ENCODE measurements around the gene PLXNA2.

PLXNA2 gene

DNA sequence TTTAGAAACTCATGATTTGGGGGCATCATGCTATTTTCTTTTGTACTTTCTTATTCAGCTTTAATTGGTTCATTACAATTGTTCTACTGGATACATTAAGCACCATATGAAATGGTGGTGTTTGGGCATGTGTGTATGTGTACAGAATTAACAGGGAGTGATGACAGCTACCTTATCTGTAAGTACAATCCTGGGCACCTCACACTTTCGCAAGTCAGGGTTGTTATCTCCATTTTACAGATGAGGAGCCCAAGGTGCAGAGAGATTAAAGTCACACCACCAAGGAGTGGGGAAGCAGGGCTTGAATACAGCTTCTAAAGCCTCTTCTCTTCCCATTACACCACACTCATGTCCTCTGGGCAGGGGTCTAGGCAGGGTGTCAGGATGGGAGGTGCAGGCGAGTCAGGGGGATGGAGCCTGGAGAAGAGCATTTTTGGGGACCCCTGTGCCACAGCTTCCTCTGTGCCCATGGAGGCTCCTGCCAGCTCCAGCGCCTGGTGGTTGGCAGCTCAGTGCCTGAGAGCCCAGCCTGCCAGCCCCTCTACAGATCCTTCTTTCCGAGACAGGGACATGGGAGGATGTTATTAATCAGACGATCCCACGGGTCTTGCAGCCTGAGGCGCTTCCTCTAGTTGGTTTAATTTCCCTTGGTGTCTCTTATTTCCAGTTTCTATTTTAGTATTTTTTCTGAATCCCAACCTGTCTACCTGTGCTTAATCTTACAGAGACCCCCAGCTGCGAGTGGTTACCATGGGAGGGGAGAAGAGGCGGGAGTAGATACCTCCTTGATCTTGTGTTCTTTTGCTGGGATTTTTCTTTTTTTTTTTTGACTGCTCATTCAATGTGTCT, 207.0 kb downstream of the PLXNA2 start:
- Histone ChIP-seq H2AFZ (ENCODE audit: low read length) (no peak overlapping the region), H3K36me3 (replicated peaks in 1 of 2; ENCODE audit: control insufficient read depth in 2 of 2, insufficient read depth in 2 of 2, low read length in 2 of 2) (no peaks in the 10 kb centered on the region), H3K4me2 (ENCODE audit: insufficient read depth, low read length, poor library complexity, severe bottlenecking) (no peak overlapping the region), H2BK120ac (ENCODE audit: low read depth, low read length) (no peak overlapping the region), H3K79me1 (ENCODE audit: low read depth, low read length) (no peaks in the 10 kb centered on the region), H4K91ac (ENCODE audit: low read depth, low read length, poor library complexity) (no peak overlapping the region), H2BK12ac (ENCODE audit: low read length) (no peak overlapping the region), H3K14ac (ENCODE audit: low read length) (no peak overlapping the region), H3K4me1 (ENCODE audit: control insufficient read depth in 2 of 2, insufficient read depth in 1 of 2, low read depth in 1 of 2, low read length in 2 of 2) (peaks cover 0 to 7% of the 10 kb centered on the region in 2 donors), H3K27me3 (ENCODE audit: control insufficient read depth in 3 of 3, insufficient read depth in 3 of 3, low read depth in 1 of 3, low read length in 3 of 3) (no peaks in the 10 kb centered on the region), H3K9me3 (replicated peaks in 1 of 2; ENCODE audit: control insufficient read depth in 2 of 2, insufficient read depth in 1 of 2, low read depth in 1 of 2, low read length in 2 of 2) (no peaks in the 10 kb centered on the region), H4K8ac (ENCODE audit: low read depth, low read length) (no peak overlapping the region), H3K9ac (ENCODE audit: low read depth, low read length, poor library complexity) (no peak overlapping the region), H2BK15ac (ENCODE audit: low read length) (no peak overlapping the region), H3K4ac (ENCODE audit: low read length) (no peak overlapping the region), H3K27ac (replicated peaks; ENCODE audit: low read length) (no peak overlapping the region), H2AK5ac (ENCODE audit: low read depth, low read length) (no peak overlapping the region), H3K4me3 (ENCODE audit: low read length in 2 of 2) (no peak overlapping the region), H3K23ac (ENCODE audit: low read depth, low read length, poor library complexity) (no peak overlapping the region), H2BK5ac (ENCODE audit: low read length) (no peak overlapping the region), H3K18ac (ENCODE audit: low read length) (no peak overlapping the region)
- no CpG with 5 or more reads among the region's 9 CpGs for WGBS, 2 donors (ENCODE audit: extremely low coverage in 2 of 2, insufficient read length in 2 of 2, insufficient replicate concordance in 1 of 2)
- no peak for DNase-seq (ENCODE audit: low spot score)

GRCh38 chr1:208036106-208036808, 207.9 kb downstream of the PLXNA2 start:
- Histone ChIP-seq H4K8ac (ENCODE audit: low read depth, low read length) (no peak overlapping the region), H2BK5ac (ENCODE audit: low read length) (no peak overlapping the region), H3K4me3 (ENCODE audit: low read length in 2 of 2) (no peak overlapping the region), H3K4ac (ENCODE audit: low read length) (no peak overlapping the region), H3K36me3 (replicated peaks in 1 of 2; ENCODE audit: control insufficient read depth in 2 of 2, insufficient read depth in 2 of 2, low read length in 2 of 2) (no peaks in the 10 kb centered on the region), H2BK120ac (ENCODE audit: low read depth, low read length) (no peak overlapping the region), H3K9me3 (replicated peaks in 1 of 2; ENCODE audit: control insufficient read depth in 2 of 2, insufficient read depth in 1 of 2, low read depth in 1 of 2, low read length in 2 of 2) (no peaks in the 10 kb centered on the region), H3K79me1 (ENCODE audit: low read depth, low read length) (no peaks in the 10 kb centered on the region), H4K91ac (ENCODE audit: low read depth, low read length, poor library complexity) (no peak overlapping the region), H2BK15ac (ENCODE audit: low read length) (no peak overlapping the region), H3K14ac (ENCODE audit: low read length) (no peak overlapping the region), H2BK12ac (ENCODE audit: low read length) (no peak overlapping the region), H3K4me2 (ENCODE audit: insufficient read depth, low read length, poor library complexity, severe bottlenecking) (no peak overlapping the region), H3K27me3 (ENCODE audit: control insufficient read depth in 3 of 3, insufficient read depth in 3 of 3, low read depth in 1 of 3, low read length in 3 of 3) (no peaks in the 10 kb centered on the region), H3K23ac (ENCODE audit: low read depth, low read length, poor library complexity) (no peak overlapping the region), H3K4me1 (ENCODE audit: control insufficient read depth in 2 of 2, insufficient read depth in 1 of 2, low read depth in 1 of 2, low read length in 2 of 2) (peaks cover 0 to 5% of the 10 kb centered on the region in 2 donors), H3K27ac (replicated peaks; ENCODE audit: low read length) (no peak overlapping the region), H3K9ac (ENCODE audit: low read depth, low read length, poor library complexity) (no peak overlapping the region), H3K18ac (ENCODE audit: low read length) (no peak overlapping the region), H2AK5ac (ENCODE audit: low read depth, low read length) (no peak overlapping the region), H2AFZ (ENCODE audit: low read length) (no peak overlapping the region)
- DNase-seq (ENCODE audit: low spot score): no peak
- WGBS, 2 donors (ENCODE audit: extremely low coverage in 2 of 2, insufficient read length in 2 of 2, insufficient replicate concordance in 1 of 2): no CpG with 5 or more reads among the region's 8 CpGs

- Histone ChIP-seq H4K8ac (ENCODE audit: low read depth, low read length) (no peak overlapping the region), H2BK5ac (ENCODE audit: low read length) (no peak overlapping the region), H3K9me3 (replicated peaks in 1 of 2; ENCODE audit: control insufficient read depth in 2 of 2, insufficient read depth in 1 of 2, low read depth in 1 of 2, low read length in 2 of 2) (no peaks in the 10 kb centered on the region), H3K9ac (ENCODE audit: low read depth, low read length, poor library complexity) (no peak overlapping the region), H3K23ac (ENCODE audit: low read depth, low read length, poor library complexity) (peak overlapping the region; percentile 37), H3K27me3 (ENCODE audit: control insufficient read depth in 3 of 3, insufficient read depth in 3 of 3, low read depth in 1 of 3, low read length in 3 of 3) (no peaks in the 10 kb centered on the region), H2AFZ (ENCODE audit: low read length) (no peak overlapping the region), H4K91ac (ENCODE audit: low read depth, low read length, poor library complexity) (no peak overlapping the region), H3K27ac (replicated peaks; ENCODE audit: low read length) (no peak overlapping the region), H2AK5ac (ENCODE audit: low read depth, low read length) (no peak overlapping the region), H3K14ac (ENCODE audit: low read length) (no peak overlapping the region), H3K4me1 (ENCODE audit: control insufficient read depth in 2 of 2, insufficient read depth in 1 of 2, low read depth in 1 of 2, low read length in 2 of 2) (no peaks in the 10 kb centered on the region), H3K36me3 (replicated peaks in 1 of 2; ENCODE audit: control insufficient read depth in 2 of 2, insufficient read depth in 2 of 2, low read length in 2 of 2) (no peaks in the 10 kb centered on the region), H3K4ac (ENCODE audit: low read length) (no peak overlapping the region), H3K79me1 (ENCODE audit: low read depth, low read length) (no peaks in the 10 kb centered on the region), H2BK15ac (ENCODE audit: low read length) (no peak overlapping the region), H3K4me2 (ENCODE audit: insufficient read depth, low read length, poor library complexity, severe bottlenecking) (no peak overlapping the region), H2BK12ac (ENCODE audit: low read length) (no peak overlapping the region), H3K18ac (ENCODE audit: low read length) (no peak overlapping the region), H2BK120ac (ENCODE audit: low read depth, low read length) (no peak overlapping the region), H3K4me3 (ENCODE audit: low read length in 2 of 2) (no peak overlapping the region)
- no peak for DNase-seq (ENCODE audit: low spot score)
- no CpG with 5 or more reads among the region's 8 CpGs for WGBS, 2 donors (ENCODE audit: extremely low coverage in 2 of 2, insufficient read length in 2 of 2, insufficient replicate concordance in 1 of 2)
Observed at GRCh38 chr1:208034135-208034534, 210.0 kb downstream of the PLXNA2 start.

DNA sequence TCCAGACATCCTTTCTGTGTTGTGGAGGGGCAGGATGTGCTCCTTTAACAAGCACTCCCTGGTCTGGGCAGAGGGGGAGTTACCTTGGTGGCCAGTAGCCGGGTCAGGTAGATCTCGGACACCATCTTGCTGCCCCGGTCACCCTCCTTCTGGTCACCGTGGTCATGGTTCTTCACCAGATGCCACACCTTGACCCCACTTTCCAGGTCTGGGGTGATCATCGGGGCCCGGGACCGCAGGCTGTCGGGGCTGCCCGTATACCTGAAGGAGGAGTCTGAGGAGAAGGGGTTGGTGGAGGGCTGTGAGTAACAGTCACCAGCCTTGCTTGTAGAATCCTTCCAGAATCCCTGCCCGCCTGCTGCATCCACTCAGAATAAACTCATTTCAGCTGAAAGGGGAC, 210.9 kb downstream of the PLXNA2 start:
- Histone ChIP-seq H3K18ac (ENCODE audit: low read length) (no peak overlapping the region), H3K9me3 (replicated peaks in 1 of 2; ENCODE audit: control insufficient read depth in 2 of 2, insufficient read depth in 1 of 2, low read depth in 1 of 2, low read length in 2 of 2) (no peaks in the 10 kb centered on the region), H2BK120ac (ENCODE audit: low read depth, low read length) (no peak overlapping the region), H3K4me2 (ENCODE audit: insufficient read depth, low read length, poor library complexity, severe bottlenecking) (no peak overlapping the region), H2AFZ (ENCODE audit: low read length) (no peak overlapping the region), H3K4ac (ENCODE audit: low read length) (peak overlapping the region; percentile 8), H3K23ac (ENCODE audit: low read depth, low read length, poor library complexity) (no peak overlapping the region), H2BK12ac (ENCODE audit: low read length) (no peak overlapping the region), H3K27ac (replicated peaks; ENCODE audit: low read length) (no peak overlapping the region), H4K91ac (ENCODE audit: low read depth, low read length, poor library complexity) (no peak overlapping the region), H3K9ac (ENCODE audit: low read depth, low read length, poor library complexity) (no peak overlapping the region), H2BK15ac (ENCODE audit: low read length) (no peak overlapping the region), H3K36me3 (replicated peaks in 1 of 2; ENCODE audit: control insufficient read depth in 2 of 2, insufficient read depth in 2 of 2, low read length in 2 of 2) (no peaks in the 10 kb centered on the region), H3K4me3 (ENCODE audit: low read length in 2 of 2) (no peak overlapping the region), H2AK5ac (ENCODE audit: low read depth, low read length) (no peak overlapping the region), H3K4me1 (ENCODE audit: control insufficient read depth in 2 of 2, insufficient read depth in 1 of 2, low read depth in 1 of 2, low read length in 2 of 2) (no peaks in the 10 kb centered on the region), H2BK5ac (ENCODE audit: low read length) (no peak overlapping the region), H3K79me1 (ENCODE audit: low read depth, low read length) (no peaks in the 10 kb centered on the region), H4K8ac (ENCODE audit: low read depth, low read length) (no peak overlapping the region), H3K27me3 (ENCODE audit: control insufficient read depth in 3 of 3, insufficient read depth in 3 of 3, low read depth in 1 of 3, low read length in 3 of 3) (no peaks in the 10 kb centered on the region), H3K14ac (ENCODE audit: low read length) (no peak overlapping the region)
- no CpG with 5 or more reads among the region's 10 CpGs for WGBS, 2 donors (ENCODE audit: extremely low coverage in 2 of 2, insufficient read length in 2 of 2, insufficient replicate concordance in 1 of 2)
- no peak for DNase-seq (ENCODE audit: low spot score)

Data from neuronal stem cell (in vitro differentiated cells).